HepG2 (cell line): ENCODE measurements around the gene USP43.

Source experiments
- CHD4 ChIP-seq: fragments of 200-600 bp; sonication (generic); IDR thresholded peaks from 2 replicates; pipeline ENCODE4 v1.7.0; 2017; ENCODE audit warnings: mild to moderate bottlenecking, low read length, borderline replicate concordance
- CTCF ChIP-seq: sonication (generic); formaldehyde crosslinking; IDR thresholded peaks from 2 replicates; pipeline ENCODE4 v1.5.0; 2020; ENCODE audit warnings: mild to moderate bottlenecking, missing genetic modification reagents, moderate library complexity
- EZH2 ChIP-seq: conservative IDR thresholded peaks from 2 replicates; pipeline ENCODE4 v1.6.1; 2012; ENCODE audit warnings: mild to moderate bottlenecking, low read depth, low read length, moderate library complexity
- MATR3 ChIP-seq: sonication (generic); formaldehyde crosslinking; IDR thresholded peaks from 2 replicates; pipeline ENCODE4 v1.4.0; 2020; ENCODE audit warnings: missing genetic modification reagents
- MZF1 ChIP-seq: sonication (generic); formaldehyde crosslinking; IDR thresholded peaks from 2 replicates; pipeline ENCODE4 v1.8.1; 2023; ENCODE audit warnings: mild to moderate bottlenecking, missing genetic modification reagents, borderline replicate concordance
- POLR2A ChIP-seq, 2 experiments: IDR thresholded peaks; 2 replicates each; pipeline ENCODE4 v1.6.1; 2011; ENCODE audit warnings: low read depth in 2 of 2, low read length in 2 of 2, mild to moderate bottlenecking in 1 of 2, moderate library complexity in 1 of 2; ENCODE audit not compliant: insufficient read depth in 1 of 2
- RBM39 ChIP-seq: fragments of 200-400 bp; formaldehyde crosslinking; IDR thresholded peaks from one replicate; pipeline ENCODE4 v1.6.1; 2018; ENCODE audit warnings: antibody characterized with exemption, mild to moderate bottlenecking, low read depth, low read length; ENCODE audit not compliant: poor library complexity, severe bottlenecking
- RXRB ChIP-seq: IDR thresholded peaks from 2 replicates; pipeline ENCODE4 v1.6.1; 2016; ENCODE audit warnings: borderline replicate concordance, missing genetic modification reagents, missing compliant biosample characterization
- YY1 ChIP-seq: IDR thresholded peaks from 2 replicates; pipeline ENCODE4 v1.6.1; 2011; ENCODE audit warnings: low read length, low read depth, moderate library complexity, mild to moderate bottlenecking; ENCODE audit not compliant: insufficient read depth, insufficient replicate concordance
- ZBTB7A ChIP-seq: sonication (generic); formaldehyde crosslinking; IDR thresholded peaks from 2 replicates; pipeline ENCODE4 v1.8.0; 2022; ENCODE audit warnings: mild to moderate bottlenecking, missing genetic modification reagents
- ZKSCAN1 ChIP-seq: fragments of 150-350 bp; IDR thresholded peaks from 2 replicates; pipeline ENCODE4 v1.6.1; 2014; ENCODE audit warnings: low read length
- TF ChIP-seq, protein P1 (sequence below), 2 experiments: sonication (generic) in 1 of 2; formaldehyde crosslinking in 1 of 2; IDR thresholded peaks; 2 replicates each; pipeline versions ENCODE4 v1.4.0 to v1.6.1; 2016 to 2020; ENCODE audit warnings: borderline replicate concordance in 1 of 2, low read depth in 1 of 2, mild to moderate bottlenecking in 1 of 2, missing genetic modification reagents in 1 of 2
- TF ChIP-seq, protein P2 (sequence below): sonication (generic); formaldehyde crosslinking; IDR thresholded peaks from 2 replicates; pipeline ENCODE4 v1.4.0; 2020; ENCODE audit warnings: missing genetic modification reagents

DNA sequence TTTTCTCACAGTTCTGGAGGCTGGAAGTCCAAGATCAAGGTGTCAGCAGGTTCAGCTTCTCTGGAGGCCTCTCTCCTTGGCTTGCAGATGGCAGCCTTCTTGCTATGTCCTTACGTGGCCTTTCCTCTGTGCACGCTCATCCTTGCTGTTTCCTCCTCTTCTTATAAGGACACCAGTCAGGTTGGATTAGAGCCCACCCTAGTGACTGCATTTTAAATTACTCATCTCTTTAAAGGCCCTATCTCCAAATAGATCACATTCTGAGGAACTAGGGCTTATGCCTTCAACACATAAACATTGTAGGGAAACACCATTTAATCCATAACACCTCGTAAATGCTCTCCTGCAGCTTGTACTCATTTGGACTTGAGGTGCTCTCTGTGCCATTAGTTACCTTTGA is 109.8 kb downstream of the USP43 start:
- no peak for TF ChIP-seq MZF1 (CRISPR knock-in tag)
- TF ChIP-seq, protein P1, sequence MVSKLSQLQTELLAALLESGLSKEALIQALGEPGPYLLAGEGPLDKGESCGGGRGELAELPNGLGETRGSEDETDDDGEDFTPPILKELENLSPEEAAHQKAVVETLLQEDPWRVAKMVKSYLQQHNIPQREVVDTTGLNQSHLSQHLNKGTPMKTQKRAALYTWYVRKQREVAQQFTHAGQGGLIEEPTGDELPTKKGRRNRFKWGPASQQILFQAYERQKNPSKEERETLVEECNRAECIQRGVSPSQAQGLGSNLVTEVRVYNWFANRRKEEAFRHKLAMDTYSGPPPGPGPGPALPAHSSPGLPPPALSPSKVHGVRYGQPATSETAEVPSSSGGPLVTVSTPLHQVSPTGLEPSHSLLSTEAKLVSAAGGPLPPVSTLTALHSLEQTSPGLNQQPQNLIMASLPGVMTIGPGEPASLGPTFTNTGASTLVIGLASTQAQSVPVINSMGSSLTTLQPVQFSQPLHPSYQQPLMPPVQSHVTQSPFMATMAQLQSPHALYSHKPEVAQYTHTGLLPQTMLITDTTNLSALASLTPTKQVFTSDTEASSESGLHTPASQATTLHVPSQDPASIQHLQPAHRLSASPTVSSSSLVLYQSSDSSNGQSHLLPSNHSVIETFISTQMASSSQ (IDR thresholded peaks at IDR 0.05; ENCODE audit: low read depth) = no peak
- TF ChIP-seq, protein P1 (CRISPR knock-in tag; IDR thresholded peaks at IDR 0.05; ENCODE audit: borderline replicate concordance) = no peak
- TF ChIP-seq ZBTB7A (CRISPR knock-in tag) = no peak
- no peak for TF ChIP-seq CTCF
- no peak for TF ChIP-seq YY1
- TF ChIP-seq, protein P2, sequence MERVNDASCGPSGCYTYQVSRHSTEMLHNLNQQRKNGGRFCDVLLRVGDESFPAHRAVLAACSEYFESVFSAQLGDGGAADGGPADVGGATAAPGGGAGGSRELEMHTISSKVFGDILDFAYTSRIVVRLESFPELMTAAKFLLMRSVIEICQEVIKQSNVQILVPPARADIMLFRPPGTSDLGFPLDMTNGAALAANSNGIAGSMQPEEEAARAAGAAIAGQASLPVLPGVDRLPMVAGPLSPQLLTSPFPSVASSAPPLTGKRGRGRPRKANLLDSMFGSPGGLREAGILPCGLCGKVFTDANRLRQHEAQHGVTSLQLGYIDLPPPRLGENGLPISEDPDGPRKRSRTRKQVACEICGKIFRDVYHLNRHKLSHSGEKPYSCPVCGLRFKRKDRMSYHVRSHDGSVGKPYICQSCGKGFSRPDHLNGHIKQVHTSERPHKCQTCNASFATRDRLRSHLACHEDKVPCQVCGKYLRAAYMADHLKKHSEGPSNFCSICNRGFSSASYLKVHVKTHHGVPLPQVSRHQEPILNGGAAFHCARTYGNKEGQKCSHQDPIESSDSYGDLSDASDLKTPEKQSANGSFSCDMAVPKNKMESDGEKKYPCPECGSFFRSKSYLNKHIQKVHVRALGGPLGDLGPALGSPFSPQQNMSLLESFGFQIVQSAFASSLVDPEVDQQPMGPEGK (CRISPR knock-in tag) = no peak
- TF ChIP-seq EZH2 = no peak
- no peak for TF ChIP-seq RBM39
- no peak for TF ChIP-seq ZKSCAN1
- no peak for TF ChIP-seq RXRB
- TF ChIP-seq POLR2A (IDR thresholded peaks at IDR 0.05; ENCODE audit: insufficient read depth in 1 of 2, low read depth in 2 of 2, low read length in 2 of 2) = no peak
- no peak for TF ChIP-seq MATR3 (CRISPR knock-in tag)
- TF ChIP-seq CHD4 = no peak
